H1 (cell line): ENCODE data around the gene CORO1C. TPM values are rescaled to one million over a fixed set of nuclear protein-coding genes. Genes with fewer than 3 reads are reported as not detected.
A peak's percentile ranks its signal among the peaks of the same experiment; 100 is the strongest.

ENCODE experiments used
- CTCF ChIA-PET: fragments of 300-600 bp; sonication (Branson Sonifier 250); formaldehyde crosslinking; loops from one replicate; lab custom pipeline; 2021; ENCODE audit not compliant: partially characterized antibody; lab: Charles Lee
- POLR2A ChIA-PET: fragments of 300-600 bp; sonication (Branson Sonifier 250); formaldehyde crosslinking; loops from one replicate; lab custom pipeline; 2021; ENCODE audit warnings: inconsistent platforms; ENCODE audit not compliant: partially characterized antibody; lab: Charles Lee
- DNase-seq, 2 experiments: peaks; one replicate each; pipeline versions ENCODE4 v3.0.0 to v3.0.0-alpha.2; 2010 to 2022; ENCODE audit warnings: low spot score in 2 of 2, low read depth in 1 of 2, mixed read lengths in 1 of 2
- FAIRE-seq: peaks from 2 replicates; lab custom pipeline; 2011; peaks lifted over from hg19 to GRCh38; lab: Jason Lieb, UNC
- H2AFZ ChIP-seq: 2 replicates; pipeline ENCODE4 v1.8.1; 2012; ENCODE audit warnings: low read length, inconsistent platforms
- H2AK5ac ChIP-seq: 2 replicates; pipeline ENCODE4 v1.6.1; 2013; ENCODE audit warnings: low read depth, low read length
- H2BK120ac ChIP-seq: replicated peaks from 2 replicates; pipeline ENCODE3; 2013; ENCODE audit warnings: low read depth, low read length, inconsistent platforms
- H2BK12ac ChIP-seq: 2 replicates; pipeline ENCODE4 v1.6.1; 2013; ENCODE audit warnings: low read depth, low read length
- H2BK15ac ChIP-seq: 2 replicates; pipeline ENCODE4 v1.6.1; 2013; ENCODE audit warnings: low read length
- H2BK20ac ChIP-seq: 2 replicates; pipeline ENCODE4 v1.6.1; 2013; ENCODE audit warnings: low read length
- H2BK5ac ChIP-seq: 2 replicates; pipeline ENCODE4 v1.6.1; 2013; ENCODE audit warnings: low read depth, low read length
- H3K14ac ChIP-seq: 2 replicates; pipeline ENCODE4 v1.6.1; 2013; ENCODE audit warnings: inconsistent platforms; ENCODE audit not compliant: insufficient read length
- H3K18ac ChIP-seq: 2 replicates; pipeline ENCODE4 v1.6.1; 2013; ENCODE audit warnings: low read length; ENCODE audit errors: extremely low read depth
- H3K23ac ChIP-seq: 2 replicates; pipeline ENCODE4 v1.6.1; 2013; ENCODE audit warnings: inconsistent platforms; ENCODE audit not compliant: insufficient read length
- H3K23me2 ChIP-seq: 2 replicates; pipeline ENCODE4 v1.6.1; 2013; ENCODE audit warnings: low read depth, low read length
- H3K27ac ChIP-seq: 2 replicates; pipeline ENCODE4 v1.6.1; 2011; ENCODE audit warnings: low read depth, low read length, inconsistent platforms
- H3K27me3 ChIP-seq, 4 experiments: replicated peaks in 1 of 4; 1 replicate in 1 of 4; 2 replicates in 3 of 4; pipeline versions ENCODE4 v1.6.1 to v1.8.1; 2011 to 2013; ENCODE audit warnings: low read length in 3 of 4, mild to moderate bottlenecking in 3 of 4, inconsistent platforms in 2 of 4, mixed read lengths in 2 of 4, moderate library complexity in 1 of 4; ENCODE audit not compliant: control insufficient read depth in 3 of 4, insufficient read depth in 3 of 4; ENCODE audit errors: extremely low read depth in 1 of 4
- H3K36me3 ChIP-seq, 4 experiments: 2 replicates each; pipeline versions ENCODE4 v1.6.1 to v1.8.1; 2011 to 2013; ENCODE audit warnings: mild to moderate bottlenecking in 4 of 4, low read length in 3 of 4, moderate library complexity in 2 of 4, control low read depth in 1 of 4, inconsistent platforms in 1 of 4; ENCODE audit not compliant: insufficient read depth in 4 of 4, control insufficient read depth in 2 of 4
- H3K4ac ChIP-seq: replicated peaks from 2 replicates; pipeline ENCODE3; 2013; ENCODE audit warnings: low read length, low read depth, mixed read lengths, inconsistent platforms; ENCODE audit not compliant: insufficient read length
- H3K4me1 ChIP-seq, 4 experiments: replicated peaks in 1 of 4; 1 replicate in 1 of 4; 2 replicates in 3 of 4; pipeline versions ENCODE4 v1.6.1 to v1.8.1; 2011 to 2013; ENCODE audit warnings: low read length in 3 of 4, inconsistent platforms in 2 of 4, mixed read lengths in 1 of 4; ENCODE audit not compliant: insufficient read depth in 4 of 4, control insufficient read depth in 3 of 4
- H3K4me2 ChIP-seq, 2 experiments: 2 replicates each; pipeline versions ENCODE4 v1.6.1 to v1.8.1; 2011 to 2013; ENCODE audit warnings: low read depth in 2 of 2, low read length in 2 of 2, control low read depth in 1 of 2, inconsistent platforms in 1 of 2, mild to moderate bottlenecking in 1 of 2; ENCODE audit not compliant: insufficient read depth in 1 of 2
- H3K4me3 ChIP-seq, 4 experiments: fragments of 200-600, 300-600 bp in 1 of 4; sonication (generic), shearing (Covaris generic), sonication (Bioruptor Twin) in 1 of 4; 2 replicates each; pipeline versions ENCODE4 v1.5.1 to v1.8.1; 2011 to 2016; ENCODE audit warnings: low read length in 4 of 4, low read depth in 3 of 4, control low read depth in 2 of 4, inconsistent platforms in 2 of 4, mild to moderate bottlenecking in 2 of 4, mixed read lengths in 1 of 4, moderate library complexity in 1 of 4; ENCODE audit not compliant: insufficient read depth in 2 of 4; ENCODE audit errors: extremely low read depth in 1 of 4
- H3K56ac ChIP-seq: replicated peaks from 2 replicates; pipeline ENCODE3; 2013; ENCODE audit warnings: low read depth, mild to moderate bottlenecking, mixed read lengths, low read length, inconsistent platforms; ENCODE audit not compliant: insufficient read length
- H3K79me1 ChIP-seq: 2 replicates; pipeline ENCODE4 v1.6.1; 2013; ENCODE audit warnings: low read depth, low read length, control low read depth
- H3K79me2 ChIP-seq, 2 experiments: 2 replicates each; pipeline versions ENCODE4 v1.6.1 to v1.8.1; 2012 to 2013; ENCODE audit warnings: low read length in 2 of 2, mild to moderate bottlenecking in 2 of 2, inconsistent platforms in 1 of 2; ENCODE audit not compliant: insufficient read depth in 2 of 2, control insufficient read depth in 1 of 2
- H3K9ac ChIP-seq, 4 experiments: replicated peaks in 1 of 4; 1 replicate in 1 of 4; 2 replicates in 3 of 4; pipeline versions ENCODE4 v1.6.1 to v1.8.1; 2011 to 2013; ENCODE audit warnings: low read depth in 3 of 4, low read length in 3 of 4, control low read depth in 2 of 4, mild to moderate bottlenecking in 2 of 4, moderate library complexity in 2 of 4, inconsistent platforms in 1 of 4; ENCODE audit errors: extremely low read depth in 1 of 4
- H3K9me3 ChIP-seq, 2 experiments: 2 replicates each; pipeline versions ENCODE4 v1.6.1 to v1.8.1; 2012 to 2013; ENCODE audit warnings: mild to moderate bottlenecking in 2 of 2, moderate library complexity in 2 of 2, control low read depth in 1 of 2, inconsistent platforms in 1 of 2, low read depth in 1 of 2, low read length in 1 of 2, mixed read lengths in 1 of 2; ENCODE audit not compliant: insufficient read depth in 2 of 2
- H4K20me1 ChIP-seq, 2 experiments: replicated peaks in 1 of 2; 2 replicates each; pipeline versions ENCODE3 to v1.8.1; 2011 to 2013; ENCODE audit warnings: inconsistent platforms in 2 of 2, low read length in 2 of 2, mild to moderate bottlenecking in 1 of 2; ENCODE audit not compliant: insufficient read depth in 2 of 2, control insufficient read depth in 1 of 2
- H4K5ac ChIP-seq: 2 replicates; pipeline ENCODE4 v1.6.1; 2013; ENCODE audit warnings: low read length, low read depth, mixed read lengths, inconsistent platforms; ENCODE audit not compliant: insufficient read length
- H4K8ac ChIP-seq: 2 replicates; pipeline ENCODE4 v1.8.0; 2013; ENCODE audit warnings: mild to moderate bottlenecking, moderate library complexity, low read length, inconsistent platforms; ENCODE audit not compliant: insufficient read depth; ENCODE audit errors: extremely low read depth
- H4K91ac ChIP-seq: replicated peaks from 2 replicates; pipeline ENCODE3; 2013; ENCODE audit warnings: low read length, mixed read lengths, inconsistent platforms; ENCODE audit not compliant: insufficient read length
- GABPA ChIP-seq: IDR thresholded peaks from 2 replicates; pipeline ENCODE4 v1.6.1; 2011; ENCODE audit warnings: mild to moderate bottlenecking, low read length, moderate library complexity, borderline replicate concordance; ENCODE audit not compliant: insufficient read depth
- JUN ChIP-seq: IDR thresholded peaks from 2 replicates; pipeline ENCODE4 v1.6.1; 2011; ENCODE audit warnings: low read depth, mild to moderate bottlenecking, improper control_type of control experiment, low read length
- RFX5 ChIP-seq: IDR thresholded peaks from 2 replicates; pipeline ENCODE4 v1.6.1; 2011; ENCODE audit warnings: low read depth, low read length, improper control_type of control experiment, borderline replicate concordance
- RNF2 ChIP-seq: fragments of 200-900, 300-1000 bp; sonication (generic); IDR thresholded peaks from 2 replicates; pipeline ENCODE4 v1.7.1; 2016; ENCODE audit warnings: borderline replicate concordance, low read depth, mild to moderate bottlenecking, antibody characterized with exemption, low read length; ENCODE audit not compliant: poor library complexity, severe bottlenecking; ENCODE audit errors: missing control alignments
- SP4 ChIP-seq: IDR thresholded peaks from 2 replicates; pipeline ENCODE4 v1.6.1; 2012; ENCODE audit warnings: low read length, inconsistent platforms
- SRF ChIP-seq: IDR thresholded peaks from 2 replicates; pipeline ENCODE4 v1.6.1; 2011; ENCODE audit warnings: mild to moderate bottlenecking, low read depth, low read length, moderate library complexity
- SUZ12 ChIP-seq: fragments of 200-600 bp; sonication (generic); IDR thresholded peaks from 2 replicates; pipeline ENCODE4 v1.6.1; 2012; ENCODE audit warnings: mild to moderate bottlenecking, inconsistent platforms, low read length, moderate library complexity, mixed read lengths
- TBP ChIP-seq: IDR thresholded peaks from 2 replicates; pipeline ENCODE4 v1.6.1; 2011; ENCODE audit warnings: low read depth, low read length, improper control_type of control experiment
- WGBS, 2 experiments: shearing (Covaris generic) in 1 of 2; methylation state at CpG; one replicate each; pipeline versions ENCODE4 v1.1.6 to v1.1.7; 2013 to 2015; ENCODE audit warnings: low lambda C conversion rate in 2 of 2, mixed read lengths in 2 of 2, inconsistent platforms in 1 of 2, low coverage in 1 of 2, missing lambda C conversion rate in 1 of 2; ENCODE audit not compliant: insufficient replicate concordance in 2 of 2, insufficient coverage in 1 of 2, insufficient read length in 1 of 2; ENCODE audit errors: extremely low coverage in 1 of 2, missing lambda C conversion rate in 1 of 2; 5-methylcytosine and 5-hydroxymethylcytosine counted together
- polyA plus RNA-seq, 7 experiments: library from polyadenylated mRNA; depleted of rRNA in 3 of 7; stranded (reverse) in 5 of 7; unstranded in 2 of 7; fragments of >200 nt in 5 of 7; fragments of 200-250 nt in 2 of 7; gene quantifications; 1 replicate in 5 of 7; 2 replicates in 1 of 7; 4 replicates in 1 of 7; pipeline versions ENCODE4 v1.2.1 to v1.2.3, GENCODE V29; 2011 to 2013; ENCODE audit warnings: missing spikeins in 2 of 7, mixed read lengths in 2 of 7
- total RNA-seq: library from RNA; stranded (reverse); fragmentation: NEBNext Ultra II Directional; extraction: Animal tissue kit (Norgen Biotek cat#: 25700); gene quantifications from 2 replicates; pipeline ENCODE4 v1.2.1, GENCODE V29; 2021
- TF ChIP-seq, protein P1 (sequence below): IDR thresholded peaks from 2 replicates; pipeline ENCODE4 v1.6.1; 2012; ENCODE audit warnings: inconsistent platforms
- TF ChIP-seq, protein P2 (sequence below), 3 experiments: IDR thresholded peaks; 1 replicate in 2 of 3; 2 replicates in 1 of 3; pipeline versions ENCODE4 v1.5.1 to v1.6.1; 2011; ENCODE audit warnings: low read length in 3 of 3, mild to moderate bottlenecking in 3 of 3, inconsistent platforms in 2 of 3, low read depth in 1 of 3, moderate library complexity in 1 of 3; ENCODE audit not compliant: insufficient read depth in 1 of 3; ENCODE audit errors: control extremely low read depth in 1 of 3

The CORO1C gene
- total and polyA plus RNA-seq, 2 of the 8 experiments (the other 6 are each of a cell fraction or from before 2014, with no cell fraction given), result 72.7 to 120 TPM

DNA sequence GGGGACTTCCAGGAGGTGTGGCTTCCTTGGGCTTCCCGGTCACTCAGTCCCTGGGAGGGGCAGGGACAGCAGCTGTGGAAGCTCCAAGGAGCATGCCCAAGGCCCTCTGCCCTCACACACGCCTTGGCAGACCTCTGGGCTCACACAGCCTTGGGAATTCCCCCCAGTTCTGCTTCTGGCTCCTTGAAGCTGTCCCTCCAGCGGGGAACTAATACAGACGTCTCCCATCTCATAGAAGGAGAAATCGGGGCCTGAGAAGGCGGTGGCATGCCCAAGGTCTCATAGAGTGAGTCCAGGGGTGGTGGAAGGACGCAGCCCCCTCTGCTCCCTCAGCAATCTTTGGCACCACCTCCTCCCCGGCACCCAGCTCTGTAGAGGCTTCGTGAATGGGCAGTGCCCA, 117.8 kb downstream of the CORO1C start:
- Histone ChIP-seq H3K23me2 (no peaks in the 10 kb centered on the region), H3K18ac (peak overlapping the region; percentile 41; the same call in 1 of the 2 replicates), H3K79me1 (no peaks in the 10 kb centered on the region), H2AFZ (no peak overlapping the region; the same call in 1 of the 2 replicates), H3K4ac (no peak overlapping the region), H3K4me2 (no peak overlapping the region), H3K56ac (no peak overlapping the region), H3K23ac (no peak overlapping the region), H4K5ac (no peak overlapping the region), H3K9me3 (no peaks in the 10 kb centered on the region), H4K20me1 (no peaks in the 10 kb centered on the region), H2BK5ac (0 out of 2 replicates have a peak overlapping the region, but pooled peaks have one; percentile 48), H3K4me3 (no peak overlapping the region), H2AK5ac (no peak overlapping the region), H3K9ac (no peak overlapping the region), H4K91ac (peak overlapping the region; percentile 0), H3K4me1 (peaks cover 0 to 12% (median 4%) of the 10 kb centered on the region in 4 experiments; a peak in 5 of 7 replicates), H2BK12ac (peak overlapping the region; percentile 80; the same call in 1 of the 2 replicates), H3K79me2 (no peaks in the 10 kb centered on the region), H2BK15ac (no peak overlapping the region), H2BK120ac (no peak overlapping the region), H3K27ac (no peak overlapping the region), H3K36me3 (no peaks in the 10 kb centered on the region), H2BK20ac (no peak overlapping the region), H4K8ac (no peak overlapping the region), H3K14ac (no peak overlapping the region), H3K27me3 (no peaks in the 10 kb centered on the region)
- WGBS, 2 experiments, result 86% methylated on average over 9 of the region's 9 CpGs; no CpG with 5 or more reads in 1 of the 2 experiments
- CTCF ChIA-PET, result interaction anchor here (1.0 to 22.5 kb wide), 5 partner anchors 14 to 191 kb away, joined by 3 to 523 read pairs (median 3); partner anchors contain the start of genes ISCU and SART3
- POLR2A ChIA-PET, result interaction anchor here (0.7 to 2.0 kb wide), 6 partner anchors 9 to 52 kb away, joined by 3 to 10 read pairs (median 3); partner anchors contain the start of genes ISCU and SART3
- no peak for FAIRE-seq
- TF ChIP-seq JUN, result no peak
- TF ChIP-seq SUZ12, result no peak
- TF ChIP-seq TBP, result no peak
- TF ChIP-seq RNF2, result no peak
- no peak for TF ChIP-seq RFX5
- TF ChIP-seq, protein P1, sequence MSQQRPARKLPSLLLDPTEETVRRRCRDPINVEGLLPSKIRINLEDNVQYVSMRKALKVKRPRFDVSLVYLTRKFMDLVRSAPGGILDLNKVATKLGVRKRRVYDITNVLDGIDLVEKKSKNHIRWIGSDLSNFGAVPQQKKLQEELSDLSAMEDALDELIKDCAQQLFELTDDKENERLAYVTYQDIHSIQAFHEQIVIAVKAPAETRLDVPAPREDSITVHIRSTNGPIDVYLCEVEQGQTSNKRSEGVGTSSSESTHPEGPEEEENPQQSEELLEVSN, result no peak
- TF ChIP-seq SRF, result no peak
- TF ChIP-seq SP4, result no peak
- TF ChIP-seq, protein P2, sequence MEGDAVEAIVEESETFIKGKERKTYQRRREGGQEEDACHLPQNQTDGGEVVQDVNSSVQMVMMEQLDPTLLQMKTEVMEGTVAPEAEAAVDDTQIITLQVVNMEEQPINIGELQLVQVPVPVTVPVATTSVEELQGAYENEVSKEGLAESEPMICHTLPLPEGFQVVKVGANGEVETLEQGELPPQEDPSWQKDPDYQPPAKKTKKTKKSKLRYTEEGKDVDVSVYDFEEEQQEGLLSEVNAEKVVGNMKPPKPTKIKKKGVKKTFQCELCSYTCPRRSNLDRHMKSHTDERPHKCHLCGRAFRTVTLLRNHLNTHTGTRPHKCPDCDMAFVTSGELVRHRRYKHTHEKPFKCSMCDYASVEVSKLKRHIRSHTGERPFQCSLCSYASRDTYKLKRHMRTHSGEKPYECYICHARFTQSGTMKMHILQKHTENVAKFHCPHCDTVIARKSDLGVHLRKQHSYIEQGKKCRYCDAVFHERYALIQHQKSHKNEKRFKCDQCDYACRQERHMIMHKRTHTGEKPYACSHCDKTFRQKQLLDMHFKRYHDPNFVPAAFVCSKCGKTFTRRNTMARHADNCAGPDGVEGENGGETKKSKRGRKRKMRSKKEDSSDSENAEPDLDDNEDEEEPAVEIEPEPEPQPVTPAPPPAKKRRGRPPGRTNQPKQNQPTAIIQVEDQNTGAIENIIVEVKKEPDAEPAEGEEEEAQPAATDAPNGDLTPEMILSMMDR (IDR thresholded peaks at IDR 0.05; ENCODE audit: control extremely low read depth in 1 of 3, insufficient read depth in 1 of 3, low read depth in 1 of 3, low read length in 3 of 3), result no peak
- no peak for TF ChIP-seq GABPA
- no peak for DNase-seq
